K562 (cell line): ENCODE results near the gene CRYBG2. TPM values are rescaled to one million over a fixed set of nuclear protein-coding genes. Genes with fewer than 3 reads are reported as not detected.

Source experiments
- ATAC-seq: fragments of 200-7000 bp; cut with Tn5 transposase; 3 replicates; pipeline ENCODE4 v1.9.1; 2020; ENCODE audit warnings: moderate library complexity
- BruUV-seq: library from RNA; stranded (reverse); fragments of 400-500 nt; replicated peaks from 2 replicates; lab custom pipeline; 2021; lab: Mats Ljungman, UMichigan
- CTCF ChIA-PET: fragments of 300-600 bp; formaldehyde crosslinking; extraction: SDS; loops from one replicate; lab custom pipeline; 2021; ENCODE audit warnings: low intra/inter-chr PET ratio; lab: Yijun Ruan, JAX
- POLR2A ChIA-PET: fragments of 300-600, 350-650 bp; sonication (Branson Sonifier 250); formaldehyde crosslinking; extraction: SDS; loops from one replicate; lab custom pipeline; 2021; ENCODE audit warnings: antibody characterized with exemption, inconsistent platforms; lab: Yijun Ruan, JAX
- DNase-seq, 4 experiments: peaks; one replicate each; pipeline versions ENCODE4 v3.0.0 to v3.0.0-alpha.2; 2011 to 2018; ENCODE audit warnings: low spot score in 3 of 4, mixed read lengths in 3 of 4; ENCODE audit errors: extremely low read depth in 1 of 4
- FAIRE-seq: peaks from 2 replicates; lab custom pipeline; 2011; peaks lifted over from hg19 to GRCh38; lab: Jason Lieb, UNC
- H2AFZ ChIP-seq: 2 replicates; pipeline ENCODE4 v1.6.0; 2011; ENCODE audit warnings: low read depth, low read length, control low read depth, inconsistent platforms
- H3K27ac ChIP-seq: fragments of 200-600 bp; 3 replicates; pipeline ENCODE4 v1.8.0; 2011; ENCODE audit warnings: low read depth, mild to moderate bottlenecking, control low read depth, inconsistent platforms, low read length, moderate library complexity, mixed read lengths; ENCODE audit errors: extremely low read depth
- H3K27me3 ChIP-seq, 2 experiments: fragments of 300-600 bp in 1 of 2; 2 replicates in 1 of 2; 3 replicates in 1 of 2; pipeline versions ENCODE4 v1.6.0 to v1.8.0; 2011; ENCODE audit warnings: inconsistent platforms in 2 of 2, low read length in 2 of 2, mild to moderate bottlenecking in 1 of 2, mixed read lengths in 1 of 2, moderate library complexity in 1 of 2; ENCODE audit not compliant: control insufficient read depth in 2 of 2, insufficient read depth in 2 of 2
- H3K36me3 ChIP-seq: fragments of 300-600 bp; 3 replicates; pipeline ENCODE4 v1.8.0; 2011; ENCODE audit warnings: mild to moderate bottlenecking, low read length, inconsistent platforms; ENCODE audit not compliant: control insufficient read depth, insufficient read depth
- H3K4me1 ChIP-seq, 2 experiments: fragments of 200-600 bp in 1 of 2; replicated peaks in 1 of 2; 2 replicates in 1 of 2; 3 replicates in 1 of 2; pipeline versions ENCODE4 v1.5.1 to v1.8.0; 2011; ENCODE audit warnings: inconsistent platforms in 2 of 2, low read length in 2 of 2, mild to moderate bottlenecking in 1 of 2, mixed read lengths in 1 of 2, moderate library complexity in 1 of 2; ENCODE audit not compliant: control insufficient read depth in 2 of 2, insufficient read depth in 2 of 2
- H3K4me2 ChIP-seq: 2 replicates; pipeline ENCODE4 v1.6.1; 2011; ENCODE audit warnings: low read length, control low read depth, inconsistent platforms, mixed read lengths; ENCODE audit not compliant: insufficient read depth
- H3K4me3 ChIP-seq: fragments of 200-600 bp; sonication (generic), shearing (Covaris generic); 2 replicates; pipeline ENCODE4 v1.5.1; 2016; ENCODE audit warnings: control low read depth, inconsistent platforms
- H3K79me2 ChIP-seq: fragments of 200-600 bp; 3 replicates; pipeline ENCODE4 v1.8.0; 2011; ENCODE audit warnings: low read length, inconsistent platforms; ENCODE audit not compliant: control insufficient read depth, insufficient read depth
- H3K9ac ChIP-seq, 2 experiments: 2 replicates each; pipeline versions ENCODE4 v1.6.0 to v1.6.1; 2011; ENCODE audit warnings: low read depth in 2 of 2, low read length in 2 of 2, control low read depth in 1 of 2, inconsistent platforms in 1 of 2, mild to moderate bottlenecking in 1 of 2, mixed read lengths in 1 of 2; ENCODE audit not compliant: insufficient read depth in 1 of 2
- H3K9me1 ChIP-seq: one replicate; pipeline ENCODE4 v1.6.0; 2011; ENCODE audit warnings: inconsistent platforms, mild to moderate bottlenecking, low read length, moderate library complexity; ENCODE audit not compliant: control insufficient read depth, insufficient read depth
- H3K9me3 ChIP-seq: replicated peaks from 2 replicates; pipeline ENCODE4 v1.5.1; 2011; ENCODE audit warnings: low read depth, low read length, inconsistent platforms; ENCODE audit not compliant: control insufficient read depth, insufficient read depth
- H4K20me1 ChIP-seq: replicated peaks from 2 replicates; pipeline ENCODE4 v1.6.1; 2011; ENCODE audit warnings: low read length, inconsistent platforms, mixed read lengths; ENCODE audit not compliant: control insufficient read depth, insufficient read depth
- DIDO1 ChIP-seq: fragments of 450-650 bp; IDR thresholded peaks from 2 replicates; pipeline ENCODE4 v1.6.1; 2016; ENCODE audit warnings: low read depth, missing biosample characterization, missing genetic modification characterization
- DPF2 ChIP-seq: fragments of 450-650 bp; IDR thresholded peaks from 2 replicates; pipeline ENCODE4 v1.6.1; 2016
- FOXA3 ChIP-seq, 2 experiments: fragments of 450-650 bp in 1 of 2; sonication (generic) in 1 of 2; formaldehyde crosslinking; IDR thresholded peaks in 1 of 2; conservative IDR thresholded peaks in 1 of 2; 2 replicates each; pipeline versions ENCODE4 v1.4.0 to v1.8.0; 2020 to 2022; ENCODE audit warnings: mild to moderate bottlenecking in 2 of 2, missing genetic modification reagents in 1 of 2
- HLTF ChIP-seq: fragments of 450-650 bp; IDR thresholded peaks from 2 replicates; pipeline ENCODE4 v1.6.1; 2016
- NCOR1 ChIP-seq: fragments of 450-650 bp; IDR thresholded peaks from 2 replicates; pipeline ENCODE4 v1.6.1; 2016; ENCODE audit warnings: mild to moderate bottlenecking, moderate library complexity
- NFE2 ChIP-seq: IDR thresholded peaks from 2 replicates; pipeline ENCODE4 v1.6.1; 2014; ENCODE audit warnings: antibody characterized with exemption, low read depth
- NR2C1 ChIP-seq, 2 experiments: fragments of 450-650 bp; IDR thresholded peaks; 2 replicates each; pipeline ENCODE4 v1.6.1; 2017; ENCODE audit warnings: mild to moderate bottlenecking in 2 of 2, antibody characterized with exemption in 1 of 2, inconsistent platforms in 1 of 2, missing compliant biosample characterization in 1 of 2, missing genetic modification characterization in 1 of 2
- NR2C2 ChIP-seq, 2 experiments: fragments of 200-800 bp in 1 of 2; sonication (Bioruptor generic) in 1 of 2; sonication (generic) in 1 of 2; formaldehyde crosslinking in 1 of 2; IDR thresholded peaks; 2 replicates each; pipeline versions ENCODE4 v1.6.1 to v1.8.0; 2016 to 2022; ENCODE audit warnings: mild to moderate bottlenecking in 1 of 2, missing compliant biosample characterization in 1 of 2, missing genetic modification characterization in 1 of 2, missing genetic modification reagents in 1 of 2
- SMARCA4 ChIP-seq: fragments of 450-650 bp; IDR thresholded peaks from 2 replicates; pipeline ENCODE4 v1.6.1; 2016
- VEZF1 ChIP-seq: fragments of 200-800 bp; sonication (Bioruptor generic); IDR thresholded peaks from 2 replicates; pipeline ENCODE4 v1.6.1; 2017; ENCODE audit warnings: missing genetic modification characterization, missing compliant biosample characterization
- ZBTB2 ChIP-seq: fragments of 450-650 bp; IDR thresholded peaks from 2 replicates; pipeline ENCODE4 v1.6.1; 2016; ENCODE audit warnings: antibody characterized with exemption
- ZNF24 ChIP-seq: fragments of 450-650 bp; IDR thresholded peaks from 2 replicates; pipeline ENCODE4 v1.6.1; 2016
- ZNF511 ChIP-seq: sonication (generic); formaldehyde crosslinking; IDR thresholded peaks from 2 replicates; pipeline ENCODE4 v1.8.0; 2022; ENCODE audit warnings: mild to moderate bottlenecking, missing genetic modification reagents
- ZNF764 ChIP-seq: fragments of 250-450 bp; sonication (Bioruptor Pico); IDR thresholded peaks from 2 replicates; pipeline ENCODE4 v1.4.0; 2020; ENCODE audit warnings: low read depth, mild to moderate bottlenecking, moderate library complexity
- WGBS: fragments of 100-300 bp; shearing (Covaris generic); methylation state at CpG from one replicate; pipeline ENCODE4 v1.1.6; 2016; ENCODE audit warnings: low coverage, mixed read lengths; ENCODE audit not compliant: insufficient coverage; ENCODE audit errors: missing lambda C conversion rate; 5-methylcytosine and 5-hydroxymethylcytosine counted together
- in situ Hi-C: fragments of 300-500 bp; cut with MboI; formaldehyde crosslinking; loops from 4 replicates; pipeline ENCODE4 v1.15.0; 2018; ENCODE audit warnings: inconsistent platforms, mixed read lengths
- intact Hi-C: fragments of 100-400 bp; cut with micrococcal nuclease; formaldehyde crosslinking; loops from 2 replicates; pipeline ENCODE4 v1.14.2; 2022
- polyA plus RNA-seq, 8 experiments: library from polyadenylated mRNA; depleted of rRNA in 4 of 8; stranded (reverse) in 5 of 8; unstranded in 3 of 8; fragments of >200 nt; fragmentation: Nextera tagmentation in 2 of 8; fragmentation: Illumina TruSeq in 1 of 8; extraction: Ambion mirVana in 2 of 8; extraction: Trizol in 1 of 8; gene quantifications; 2 replicates each; pipeline versions ENCODE4 v1.2.1 to v1.2.3, GENCODE V29; 2011 to 2014; ENCODE audit warnings: inconsistent platforms in 1 of 8, missing spikeins in 1 of 8
- total RNA-seq, 7 experiments: library from RNA; depleted of rRNA in 6 of 7; stranded (reverse); fragments of >200 nt in 6 of 7; fragmentation: Illumina TruSeq in 2 of 7; extraction: Trizol in 2 of 7; gene quantifications; 2 replicates each; pipeline versions ENCODE4 v1.2.1 to v1.2.3, GENCODE V29; 2011 to 2021; ENCODE audit warnings: low replicate concordance in 1 of 7

CRYBG2 gene
- total and polyA plus RNA-seq, 9 of the 15 experiments (the other 6 are each of a cell fraction or from before 2014, with no cell fraction given), result 0.39 to 8.5 (median 3.7) TPM

- DNase-seq (peak in 3 of 4 experiments; percentile 40 to 58 (median 42)), ATAC-seq (peak; percentile 32), FAIRE-seq (peak; percentile 46)
- peak overlapping the region; percentile 18 to 66; a peak in 2 of 4 replicates for H3K9ac ChIP-seq
- no peaks in the 10 kb centered on the region for H3K27me3 ChIP-seq
- peak overlapping the region; percentile 81 for H2AFZ ChIP-seq
- BruUV-seq, result no TSS peak
- WGBS, result 67% methylated on average over 9 of the region's 9 CpGs
- CTCF ChIA-PET, result no interaction called here
- H4K20me1 ChIP-seq, result no peaks in the 10 kb centered on the region
- H3K79me2 ChIP-seq, result no peaks in the 10 kb centered on the region
- H3K4me2 ChIP-seq, result no peak overlapping the region
- peaks cover 23 to 32% of the 10 kb centered on the region in 2 experiments for H3K4me1 ChIP-seq
- TF ChIP-seq NR2C2 (CRISPR knock-in tag; IDR thresholded peaks at IDR 0.05) (no peak), NR2C2 (tag; IDR thresholded peaks at IDR 0.05) (peak; percentile 17), SMARCA4 (0 out of 2 replicates have a peak, but pooled peaks have one; percentile 32), NCOR1 (no peak), ZBTB2 (0 out of 2 replicates have a peak, but pooled peaks have one; percentile 48), VEZF1 (CRISPR knock-in tag) (peak; percentile 41; the same call in 1 of the 2 replicates), HLTF (no peak), ZNF764 (no peak), DIDO1 (tag) (no peak), NFE2 (peak; percentile 66), NR2C1 (IDR thresholded peaks at IDR 0.05) (no peak), NR2C1 (tag; IDR thresholded peaks at IDR 0.05) (0 out of 2 replicates have a peak, but pooled peaks have one; percentile 35), ZNF24 (peak; percentile 89), FOXA3 (CRISPR knock-in tag; conservative IDR thresholded peaks at IDR 0.05 in 1 of 2, IDR thresholded peaks at IDR 0.05 in 1 of 2) (no peak), DPF2 (peak; percentile 33; the same call in 1 of the 2 replicates), ZNF511 (CRISPR knock-in tag) (peak; percentile 56; the same call in 1 of the 2 replicates)
- no peak overlapping the region for H3K4me3 ChIP-seq
- in situ Hi-C loops, result no loop called here
- no peaks in the 10 kb centered on the region for H3K9me3 ChIP-seq
- H3K36me3 ChIP-seq, result no peaks in the 10 kb centered on the region
- no peaks in the 10 kb centered on the region for H3K9me1 ChIP-seq
- H3K27ac ChIP-seq, result peak overlapping the region; percentile 38; the same call in 2 of the 3 replicates
- POLR2A ChIA-PET, result interaction anchor here (0.6 to 1.3 kb wide), 3 partner anchors 16 to 66 kb away, joined by 3 to 4 read pairs (median 3); no protein-coding TSS in a partner anchor
- intact Hi-C loops, result no loop called here
Measured at GRCh38 chr1:26350701-26351589, 3.0 kb downstream of the CRYBG2 start.
